NCI-H1694 treated with DMSO at 0.1 percent for 48 hours (cell line): ENCODE data around the gene HOXD9.
A peak's percentile ranks its signal among the peaks of the same experiment; 100 is the strongest.

ENCODE experiments used
- DNase-seq: peaks from one replicate; lab custom pipeline; 2025; lab: John Stamatoyannopoulos, UW

The HOXD9 gene

GRCh38 chr2:176085861-176086771, 36.4 kb upstream of the HOXD9 start:
- DNase-seq = peak; percentile 60

- DNase-seq = no peak
Measured at GRCh38 chr2:176087330-176088047, 35.0 kb upstream of the HOXD9 start.

- DNase-seq = peak; percentile 38
Measured at GRCh38 chr2:176088048-176088936, 34.2 kb upstream of the HOXD9 start.

DNA sequence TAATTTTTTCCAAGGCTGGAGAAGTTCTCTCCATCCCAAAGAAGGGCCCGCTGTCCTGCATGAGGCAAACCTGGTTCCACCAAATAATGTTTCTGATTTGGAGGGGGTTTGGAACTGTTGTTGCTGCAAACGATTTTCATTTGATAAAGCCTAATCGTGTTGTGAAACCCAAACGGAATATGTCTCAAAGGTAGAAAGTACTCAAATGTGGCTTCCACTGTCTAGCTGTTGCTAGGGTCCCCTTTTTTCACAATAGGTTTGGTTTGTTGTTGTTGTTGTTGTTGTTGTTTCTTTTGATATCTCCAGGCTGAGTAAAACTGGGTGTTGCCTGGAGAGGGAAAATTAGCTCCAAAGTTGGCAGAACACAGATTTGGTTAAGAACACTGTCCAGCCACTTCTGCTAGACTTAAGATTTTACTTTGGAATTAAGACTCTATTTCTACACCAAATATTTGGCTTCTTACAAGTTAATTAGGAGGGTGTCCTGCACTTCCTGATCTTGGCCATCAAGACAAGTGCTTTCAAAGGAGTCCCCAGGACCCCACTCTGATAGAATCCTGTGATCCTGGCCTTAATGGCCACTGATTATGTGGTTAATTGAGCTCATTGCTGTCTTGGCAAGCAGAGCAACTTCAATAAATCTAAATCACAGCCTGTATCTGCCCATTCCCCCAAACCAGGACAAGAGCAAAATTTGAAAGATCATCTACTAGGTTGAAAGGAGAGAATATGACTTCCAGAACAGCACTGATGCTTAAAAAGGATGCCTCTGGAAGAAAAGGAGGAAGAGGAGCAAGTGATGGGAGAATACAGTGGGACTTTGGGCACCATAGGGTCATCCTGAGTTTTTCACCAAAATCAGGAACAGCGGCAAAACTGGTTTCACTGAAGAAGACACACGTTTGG, 33.3 kb upstream of the HOXD9 start:
- no peak for DNase-seq

GRCh38 chr2:176089843-176090395, 32.6 kb upstream of the HOXD9 start:
- DNase-seq = no peak

DNA sequence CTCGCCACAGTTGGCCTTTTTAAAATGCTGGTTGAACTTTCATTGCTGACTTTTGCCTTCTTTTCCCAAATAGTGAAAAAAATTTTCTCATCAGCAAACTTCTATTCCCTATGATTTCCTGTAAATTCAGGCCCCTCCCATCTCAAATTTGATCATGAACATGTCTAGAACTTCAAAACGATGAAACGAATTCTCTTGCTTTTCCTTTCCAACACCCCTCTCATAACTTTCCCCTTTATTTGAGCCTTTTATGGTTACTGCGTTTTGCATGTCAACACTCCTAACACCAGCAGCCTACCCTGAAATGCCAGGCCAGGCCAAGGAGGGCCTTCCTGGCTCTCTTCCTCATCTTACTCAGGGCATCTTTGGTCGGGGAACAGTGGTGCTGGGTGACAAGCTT, 31.7 kb upstream of the HOXD9 start:
- no peak for DNase-seq

DNA sequence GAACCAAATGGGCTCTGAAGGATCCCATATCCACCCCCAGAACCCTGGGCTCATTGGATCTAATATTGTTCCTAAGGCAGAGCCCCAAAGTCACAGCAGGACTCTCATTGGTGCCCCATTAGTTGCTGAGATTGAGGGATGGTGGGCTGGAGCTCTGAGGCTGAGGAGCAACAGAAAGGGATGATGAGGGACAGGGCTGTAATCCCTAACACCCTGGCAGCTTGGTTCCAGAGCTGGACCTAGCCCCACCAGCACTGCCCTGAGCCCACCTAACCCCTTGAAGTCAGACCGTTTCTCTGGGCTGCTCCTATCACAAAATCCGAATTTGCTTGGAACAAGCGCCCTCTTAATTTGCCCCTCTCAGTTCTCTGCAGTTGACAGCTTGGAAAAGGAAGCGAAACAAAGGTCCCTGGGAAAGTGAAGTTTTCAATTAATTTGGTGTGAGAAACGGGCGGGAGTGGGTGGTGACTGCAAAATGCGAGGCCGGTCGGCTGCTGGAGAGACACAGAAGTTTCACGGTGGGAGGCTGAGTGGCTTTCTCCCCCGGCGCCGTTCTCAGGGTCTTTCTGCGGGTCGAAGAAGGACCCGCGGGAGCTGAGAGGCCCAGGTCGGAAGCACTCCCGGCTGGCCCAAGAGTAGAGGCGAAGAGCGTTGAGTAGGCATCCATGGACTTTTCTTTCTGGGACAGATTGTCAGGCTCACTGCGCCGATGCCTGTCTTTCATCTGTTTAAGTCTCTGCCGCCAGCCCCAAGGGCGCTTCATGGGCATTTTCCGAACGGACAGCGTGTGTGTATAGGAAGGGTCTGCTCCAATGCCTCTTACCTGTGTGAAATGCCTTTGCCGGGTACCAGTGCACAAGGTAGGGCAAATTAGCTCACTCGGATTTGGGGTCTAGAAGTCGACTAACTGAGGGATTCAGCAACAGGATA, 30.9 kb upstream of the HOXD9 start:
- no peak for DNase-seq

GRCh38 chr2:176092270-176093144, 30.0 kb upstream of the HOXD9 start, which contains the start of gene HOXD13:
Gene HOXD13, plus strand, starts transcription at chr2:176092721. Its CDS starts 170 bp downstream, at chr2:176092891.
- peak; percentile 3 for DNase-seq

GRCh38 chr2:176093145-176093897, 29.2 kb upstream of the HOXD9 start:
- peak; percentile 20 for DNase-seq

- DNase-seq = no peak
Measured at GRCh38 chr2:176093898-176094249, 28.6 kb upstream of the HOXD9 start.

DNA sequence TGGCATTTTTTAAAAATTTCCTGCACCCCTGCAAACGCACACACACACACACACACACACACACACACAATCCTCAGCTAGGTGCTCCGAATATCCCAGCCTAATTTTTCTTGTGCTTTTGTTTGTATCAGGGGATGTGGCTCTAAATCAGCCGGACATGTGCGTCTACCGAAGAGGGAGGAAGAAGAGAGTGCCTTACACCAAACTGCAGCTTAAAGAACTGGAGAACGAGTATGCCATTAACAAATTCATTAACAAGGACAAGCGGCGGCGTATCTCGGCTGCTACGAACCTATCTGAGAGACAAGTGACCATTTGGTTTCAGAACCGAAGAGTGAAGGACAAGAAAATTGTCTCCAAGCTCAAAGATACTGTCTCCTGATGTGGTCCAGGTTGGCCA, 28.2 kb upstream of the HOXD9 start:
- no peak for DNase-seq

DNA sequence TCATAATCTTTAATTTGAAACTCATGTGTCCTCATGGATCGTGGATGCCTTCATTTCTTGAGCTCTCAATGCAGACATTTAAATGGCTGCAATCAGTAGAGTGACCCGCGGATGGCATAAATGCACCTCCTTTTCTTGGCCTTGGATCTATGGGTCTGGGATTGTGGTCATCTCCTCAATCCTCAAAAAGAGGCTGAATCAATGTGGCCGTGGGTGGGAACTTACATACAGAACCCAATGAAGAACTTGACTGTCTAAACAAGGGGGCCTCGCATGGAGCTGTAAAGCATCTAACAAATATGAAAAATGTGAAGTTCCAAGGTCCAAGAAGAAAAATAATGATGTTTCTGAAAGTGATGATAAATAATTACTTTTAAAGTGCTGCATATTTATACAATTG, 27.1 kb upstream of the HOXD9 start:
- DNase-seq = no peak

- DNase-seq = no peak
Measured at GRCh38 chr2:176096243-176096985, 26.1 kb upstream of the HOXD9 start.

DNA sequence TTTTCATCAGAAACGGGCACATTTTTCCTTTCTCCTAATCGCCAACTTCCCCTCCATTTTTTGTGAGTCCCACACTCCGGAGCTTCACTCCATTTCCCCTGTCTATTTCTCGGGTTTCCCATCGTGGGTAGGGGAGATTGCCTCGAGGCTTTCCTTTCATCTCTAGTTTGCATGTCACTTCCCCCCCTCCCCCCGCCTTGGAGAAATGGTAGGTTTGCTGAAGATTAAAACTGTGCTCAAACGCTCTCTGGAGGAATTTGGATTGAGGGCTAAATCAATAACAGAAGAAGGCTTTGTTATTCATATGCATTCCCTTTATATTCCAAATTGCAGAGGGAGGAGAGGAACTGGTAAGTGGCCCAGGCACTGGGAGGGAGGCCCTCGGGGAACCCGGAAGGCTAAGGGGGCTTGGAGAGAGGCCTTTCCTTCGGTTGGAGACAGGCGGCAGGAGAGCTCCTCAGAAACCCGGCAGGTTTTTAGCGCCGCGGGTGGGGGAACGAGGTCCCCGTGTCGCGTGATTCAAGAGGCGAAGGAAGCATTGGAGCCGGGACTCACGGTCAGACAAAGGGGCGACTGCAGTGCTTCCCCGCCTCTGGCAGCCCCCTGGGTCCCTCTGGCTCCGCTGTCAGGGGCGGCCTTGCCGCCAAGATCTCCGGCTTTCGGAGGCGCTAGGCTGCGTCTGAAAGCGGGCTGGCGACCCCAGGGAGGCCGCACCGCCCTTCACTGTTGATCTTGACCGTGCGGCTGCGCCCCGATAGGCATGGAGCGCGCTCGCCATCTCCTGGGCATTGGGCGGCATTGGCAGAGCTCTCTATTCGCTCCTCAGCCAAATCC, 25.3 kb upstream of the HOXD9 start:
- DNase-seq = peak; percentile 72

GRCh38 chr2:176097820-176098365, 24.6 kb upstream of the HOXD9 start:
- no peak for DNase-seq
